Measurements from ENCODE around the gene KHDRBS2. TPM values are rescaled to one million over a fixed set of nuclear protein-coding genes. Genes with fewer than 3 reads are reported as not detected.

Gene KHDRBS2
- total RNA-seq, 1 experiment from 2014 or later = not detected

- Histone ChIP-seq H3K27ac (ENCODE audit: low read depth, low read length, poor library complexity, severe bottlenecking) (no peak overlapping the region), H3K4me3 (ENCODE audit: low read depth, low read length, poor library complexity, severe bottlenecking) (no peak overlapping the region), H3K36me3 (ENCODE audit: insufficient read depth, low read length, poor library complexity, severe bottlenecking) (no peaks in the 10 kb centered on the region), H3K27me3 (replicated peaks; ENCODE audit: insufficient read depth, low read depth, low read length, poor library complexity) (no peaks in the 10 kb centered on the region), H3K4me1 (ENCODE audit: insufficient read depth, low read length, poor library complexity, severe bottlenecking) (no peaks in the 10 kb centered on the region), H3K9me3 (ENCODE audit: low read depth, low read length, poor library complexity, severe bottlenecking) (peaks cover 40% of the 10 kb centered on the region)
- intact Hi-C loops (cut with micrococcal nuclease; ENCODE audit: unreplicated experiment) = no loop called here
- POLR2A ChIA-PET (ENCODE audit: low non-redundant PET) = no interaction called here
- CTCF ChIA-PET = no interaction called here
- no peak for DNase-seq (ENCODE audit: low spot score)
- TF ChIP-seq CTCF (conservative IDR thresholded peaks at IDR 0.05; ENCODE audit: low read depth, low read length) (no peak), EZH2 (IDR thresholded peaks at IDR 0.05; ENCODE audit: borderline replicate concordance, low read depth, low read length, poor library complexity, severe bottlenecking) (no peak)
- no TSS peak for BruUV-seq (replicated peaks)
Observed at GRCh38 chr6:61649845-61650244, 636.2 kb downstream of the KHDRBS2 start.

- peaks cover 32% of the 10 kb centered on the region for H3K9me3 ChIP-seq (ENCODE audit: low read depth, low read length, poor library complexity, severe bottlenecking)
- intact Hi-C loops (cut with micrococcal nuclease; ENCODE audit: unreplicated experiment) = no loop called here
- ChIA-PET CTCF (no interaction called here), POLR2A (ENCODE audit: low non-redundant PET) (no interaction called here)
- H3K4me3 ChIP-seq (ENCODE audit: low read depth, low read length, poor library complexity, severe bottlenecking) = no peak overlapping the region
- no peaks in the 10 kb centered on the region for H3K4me1 ChIP-seq (ENCODE audit: insufficient read depth, low read length, poor library complexity, severe bottlenecking)
- H3K27ac ChIP-seq (ENCODE audit: low read depth, low read length, poor library complexity, severe bottlenecking) = no peak overlapping the region
- BruUV-seq (replicated peaks) = no TSS peak
- no peak for TF ChIP-seq CTCF (conservative IDR thresholded peaks at IDR 0.05; ENCODE audit: low read depth, low read length)
- TF ChIP-seq EZH2 (IDR thresholded peaks at IDR 0.05; ENCODE audit: borderline replicate concordance, low read depth, low read length, poor library complexity, severe bottlenecking) = no peak
- no peaks in the 10 kb centered on the region for H3K36me3 ChIP-seq (ENCODE audit: insufficient read depth, low read length, poor library complexity, severe bottlenecking)
- H3K27me3 ChIP-seq (replicated peaks; ENCODE audit: insufficient read depth, low read depth, low read length, poor library complexity) = no peaks in the 10 kb centered on the region
- DNase-seq (ENCODE audit: low spot score) = no peak
Observed at GRCh38 chr6:61640463-61640862, 645.6 kb downstream of the KHDRBS2 start.
